ENCODE data around the gene UGP2. TPM values are rescaled to one million over a fixed set of nuclear protein-coding genes. Genes with fewer than 3 reads are reported as not detected.
"Not testable (repeated sequence)": the region's sequence is repeated elsewhere in the genome, so short reads cannot be mapped to it uniquely, and the experiment has no call there.

UGP2 gene
- polyA plus RNA-seq, 5 donors: 83.6 to 114 (median 101) TPM

- no peak for DNase-seq
Measured at GRCh38 chr2:63834401-63834800, 7.3 kb upstream of the UGP2 start.

GRCh38 chr2:63837036-63837594 lies 4.6 kb upstream of the UGP2 start:
- no peak for DNase-seq

- no peak for DNase-seq
Measured at GRCh38 chr2:63840081-63840784, 1.5 kb upstream of the UGP2 start.

GRCh38 chr2:63840785-63841253 lies 877 bp upstream of the UGP2 start:
- peak; percentile 95 to 97 for DNase-seq

- DNase-seq: peak; percentile 58 to 70
Measured at GRCh38 chr2:63842149-63843061, 709 bp downstream of the UGP2 start.

GRCh38 chr2:63843093-63843492 lies 1.4 kb downstream of the UGP2 start:
- DNase-seq: no peak

GRCh38 chr2:63843791-63844190 lies 2.1 kb downstream of the UGP2 start:
- no peak for DNase-seq

- DNase-seq: no peak
Measured at GRCh38 chr2:63844616-63845015, 2.9 kb downstream of the UGP2 start.

- DNase-seq: no peak
Measured at GRCh38 chr2:63845866-63846265, 4.2 kb downstream of the UGP2 start.

- DNase-seq: no peak
Measured at GRCh38 chr2:63846487-63846886, 4.8 kb downstream of the UGP2 start.

GRCh38 chr2:63847571-63847970 lies 5.9 kb downstream of the UGP2 start:
- not testable (repeated sequence) for DNase-seq

GRCh38 chr2:63849381-63850203 lies 7.9 kb downstream of the UGP2 start:
- no peak for DNase-seq

- no peak for DNase-seq
Measured at GRCh38 chr2:63850204-63850571, 8.5 kb downstream of the UGP2 start.

- DNase-seq: no peak
Measured at GRCh38 chr2:63850649-63851048, 9.0 kb downstream of the UGP2 start.

GRCh38 chr2:63851691-63852311 lies 10.1 kb downstream of the UGP2 start:
- DNase-seq: no peak

- no peak for DNase-seq
Measured at GRCh38 chr2:63853527-63854310, 12.0 kb downstream of the UGP2 start.

GRCh38 chr2:63855418-63856302 lies 14.0 kb downstream of the UGP2 start:
- DNase-seq: no peak

- DNase-seq: no peak
Measured at GRCh38 chr2:63856303-63856603, 14.6 kb downstream of the UGP2 start.

- DNase-seq: no peak
Measured at GRCh38 chr2:63858291-63858690, 16.6 kb downstream of the UGP2 start.
